Right atrium auricular region (tissue), 2 donors: Measurements from ENCODE around the gene DBN1. TPM values are rescaled to one million over a fixed set of nuclear protein-coding genes. Genes with fewer than 3 reads are reported as not detected.
A peak's percentile ranks its signal among the peaks of the same experiment; 100 is the strongest.

Source experiments
- DNase-seq: peaks from one replicate; pipeline ENCODE4 v3.0.0-alpha.2; 2019; ENCODE audit warnings: low spot score
- H3K27ac ChIP-seq, 2 donors: fragments of 200-600 bp; sonication (generic); 1 replicate in 1 of 2; 2 replicates in 1 of 2; pipeline ENCODE4 v1.5.1; 2016 to 2019
- H3K27me3 ChIP-seq, 2 donors: fragments of 200-600 bp; sonication (generic); one replicate each; pipeline versions ENCODE4 v1.5.1 to v1.6.0; 2017 to 2019
- H3K36me3 ChIP-seq: fragments of 200-600 bp; sonication (generic); one replicate; pipeline ENCODE4 v1.5.1; 2016
- H3K4me1 ChIP-seq, 2 donors: fragments of 200-600 bp; sonication (generic); one replicate each; pipeline versions ENCODE4 v1.5.1 to v1.6.0; 2017 to 2019
- H3K4me3 ChIP-seq, 2 donors: fragments of 200-600 bp; sonication (generic); 1 replicate in 1 of 2; 2 replicates in 1 of 2; pipeline ENCODE4 v1.5.1; 2017 to 2019; ENCODE audit warnings: mild to moderate bottlenecking in 1 of 2, moderate library complexity in 1 of 2
- H3K9me3 ChIP-seq, 2 donors: fragments of 200-600 bp; sonication (generic); one replicate each; pipeline ENCODE4 v1.5.1; 2019
- total RNA-seq, 2 donors: library from RNA; depleted of rRNA; stranded (reverse); fragments of >200 nt; gene quantifications; one replicate each; pipeline ENCODE4 v1.1.0, GENCODE V29; 2016
- TF ChIP-seq, protein P1 (sequence below), 2 donors: fragments of 200-600 bp; sonication (generic); IDR thresholded peaks; one replicate each; pipeline ENCODE4 v1.5.1; 2019; ENCODE audit warnings: antibody characterized with exemption in 2 of 2

The DBN1 gene
- total RNA-seq, 2 donors from 2014 or later: 25.0 to 47.2 TPM

DNA sequence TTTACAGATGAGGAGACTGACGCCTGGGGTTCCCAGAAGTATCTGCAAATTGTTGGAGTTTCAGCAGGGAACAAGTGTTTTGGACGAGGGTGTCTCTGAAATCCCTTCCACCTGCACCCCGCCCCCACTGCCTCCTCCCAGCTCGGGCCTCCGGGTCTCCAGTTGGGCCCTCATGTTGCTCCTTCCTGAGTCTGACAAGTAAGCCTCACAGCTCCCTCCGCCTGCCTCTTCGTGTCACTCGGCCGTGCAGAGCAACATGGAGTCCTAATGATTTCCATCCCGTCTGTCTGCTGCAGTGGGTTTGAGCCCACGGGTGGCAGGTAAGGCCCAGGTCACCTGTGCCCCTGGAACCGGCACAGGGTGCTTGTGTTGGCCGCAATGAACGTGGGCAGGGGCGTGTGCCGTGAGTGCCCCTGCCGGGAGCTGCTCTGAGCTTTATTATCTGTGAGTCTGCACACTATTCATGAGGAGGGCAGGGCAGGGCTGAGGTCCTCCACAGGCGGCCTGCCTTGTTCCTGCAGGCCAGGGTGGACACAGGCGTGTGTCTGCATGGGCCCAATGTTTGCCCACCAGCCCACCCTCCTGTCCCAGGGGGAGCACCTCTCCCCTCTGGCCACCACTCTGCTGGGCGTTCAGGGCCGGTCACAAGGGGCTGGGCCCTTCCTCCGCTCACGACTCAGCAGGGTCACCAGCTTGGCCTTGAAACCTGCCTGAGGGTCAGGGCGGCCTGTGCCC, 30.1 kb upstream of the DBN1 start:
- no peaks in the 10 kb centered on the region for H3K9me3 ChIP-seq

DNA sequence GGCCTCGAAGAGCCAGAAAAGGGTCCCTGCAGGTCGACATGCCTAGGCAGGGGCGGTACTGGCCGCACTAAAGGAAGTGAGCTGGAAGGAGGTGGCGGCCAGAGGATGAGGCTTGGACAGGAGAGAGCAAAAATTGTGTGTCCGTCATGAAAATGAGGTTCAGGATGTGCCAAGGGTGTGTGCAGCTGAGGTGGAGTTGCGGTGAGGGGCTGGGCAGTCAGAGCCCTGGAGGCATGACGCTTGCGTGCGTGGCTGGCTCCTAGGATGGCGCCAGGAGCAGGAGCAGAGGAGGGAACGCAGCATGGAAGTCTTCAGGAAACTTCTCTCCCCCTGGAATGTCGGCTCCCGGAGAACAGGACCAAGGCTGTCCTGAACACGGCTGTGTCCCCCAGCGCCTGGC, 29.5 kb upstream of the DBN1 start:
- Histone ChIP-seq H3K36me3 (no peaks in the 10 kb centered on the region), H3K4me1 (peaks cover 0 to 15% of the 10 kb centered on the region in 2 donors), H3K4me3 (no peak overlapping the region), H3K27me3 (no peaks in the 10 kb centered on the region), H3K27ac (no peak overlapping the region), H3K9me3 (no peaks in the 10 kb centered on the region)
- no peak for DNase-seq
- TF ChIP-seq, protein P1, sequence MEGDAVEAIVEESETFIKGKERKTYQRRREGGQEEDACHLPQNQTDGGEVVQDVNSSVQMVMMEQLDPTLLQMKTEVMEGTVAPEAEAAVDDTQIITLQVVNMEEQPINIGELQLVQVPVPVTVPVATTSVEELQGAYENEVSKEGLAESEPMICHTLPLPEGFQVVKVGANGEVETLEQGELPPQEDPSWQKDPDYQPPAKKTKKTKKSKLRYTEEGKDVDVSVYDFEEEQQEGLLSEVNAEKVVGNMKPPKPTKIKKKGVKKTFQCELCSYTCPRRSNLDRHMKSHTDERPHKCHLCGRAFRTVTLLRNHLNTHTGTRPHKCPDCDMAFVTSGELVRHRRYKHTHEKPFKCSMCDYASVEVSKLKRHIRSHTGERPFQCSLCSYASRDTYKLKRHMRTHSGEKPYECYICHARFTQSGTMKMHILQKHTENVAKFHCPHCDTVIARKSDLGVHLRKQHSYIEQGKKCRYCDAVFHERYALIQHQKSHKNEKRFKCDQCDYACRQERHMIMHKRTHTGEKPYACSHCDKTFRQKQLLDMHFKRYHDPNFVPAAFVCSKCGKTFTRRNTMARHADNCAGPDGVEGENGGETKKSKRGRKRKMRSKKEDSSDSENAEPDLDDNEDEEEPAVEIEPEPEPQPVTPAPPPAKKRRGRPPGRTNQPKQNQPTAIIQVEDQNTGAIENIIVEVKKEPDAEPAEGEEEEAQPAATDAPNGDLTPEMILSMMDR (IDR thresholded peaks at IDR 0.05): no peak

More for the DNA sequence above, 30.1 kb upstream of the DBN1 start:
- DNase-seq: no peak
- Histone ChIP-seq H3K27ac (no peak overlapping the region), H3K4me1 (peaks cover 0 to 9% of the 10 kb centered on the region in 2 donors), H3K4me3 (no peak overlapping the region), H3K36me3 (no peaks in the 10 kb centered on the region), H3K27me3 (no peaks in the 10 kb centered on the region)
- TF ChIP-seq, protein P1 (IDR thresholded peaks at IDR 0.05): no peak

DNA sequence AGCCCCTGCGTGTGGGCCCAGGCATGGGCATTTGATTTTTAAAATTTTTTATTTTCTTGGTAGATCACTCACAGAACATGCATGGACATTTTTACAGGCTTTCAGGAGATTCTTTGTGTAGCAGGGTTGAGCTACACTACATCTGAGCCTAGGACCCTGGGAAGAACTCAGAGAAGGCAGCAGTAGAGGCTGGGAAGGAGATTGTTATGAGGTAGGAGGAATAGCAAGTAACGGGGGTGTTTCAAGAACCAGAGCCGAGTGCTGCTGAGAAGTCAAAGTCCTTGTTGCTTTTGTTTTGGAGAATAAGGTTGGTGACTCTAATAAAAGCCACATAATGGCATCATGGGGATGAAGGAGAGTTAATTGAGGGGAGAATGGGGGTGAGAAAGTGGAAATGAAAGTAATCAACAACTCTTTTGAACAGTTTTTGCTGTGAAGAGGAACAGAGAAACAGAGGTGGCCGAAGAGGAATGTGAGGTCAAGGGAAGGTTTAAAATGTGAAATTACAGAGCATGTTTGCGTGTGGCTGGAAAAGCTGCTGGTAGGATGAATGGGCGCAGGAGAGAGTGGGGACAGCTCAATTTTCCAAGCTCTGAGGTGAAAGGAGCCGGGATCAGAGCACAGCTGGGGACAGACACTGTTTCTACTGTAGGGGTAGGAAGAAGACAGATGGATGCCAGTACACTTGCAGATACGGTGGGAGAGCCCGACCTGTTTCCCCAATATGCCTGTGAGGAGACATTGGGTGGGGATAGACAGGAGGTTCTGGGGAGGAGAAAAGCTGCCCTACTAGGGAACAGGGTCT, 28.6 kb upstream of the DBN1 start:
- Histone ChIP-seq H3K4me1 (peaks cover 0 to 18% of the 10 kb centered on the region in 2 donors), H3K4me3 (no peak overlapping the region), H3K27me3 (no peaks in the 10 kb centered on the region), H3K9me3 (no peaks in the 10 kb centered on the region), H3K27ac (no peak overlapping the region), H3K36me3 (no peaks in the 10 kb centered on the region)
- TF ChIP-seq, protein P1 (IDR thresholded peaks at IDR 0.05): no peak
- no peak for DNase-seq

DNA sequence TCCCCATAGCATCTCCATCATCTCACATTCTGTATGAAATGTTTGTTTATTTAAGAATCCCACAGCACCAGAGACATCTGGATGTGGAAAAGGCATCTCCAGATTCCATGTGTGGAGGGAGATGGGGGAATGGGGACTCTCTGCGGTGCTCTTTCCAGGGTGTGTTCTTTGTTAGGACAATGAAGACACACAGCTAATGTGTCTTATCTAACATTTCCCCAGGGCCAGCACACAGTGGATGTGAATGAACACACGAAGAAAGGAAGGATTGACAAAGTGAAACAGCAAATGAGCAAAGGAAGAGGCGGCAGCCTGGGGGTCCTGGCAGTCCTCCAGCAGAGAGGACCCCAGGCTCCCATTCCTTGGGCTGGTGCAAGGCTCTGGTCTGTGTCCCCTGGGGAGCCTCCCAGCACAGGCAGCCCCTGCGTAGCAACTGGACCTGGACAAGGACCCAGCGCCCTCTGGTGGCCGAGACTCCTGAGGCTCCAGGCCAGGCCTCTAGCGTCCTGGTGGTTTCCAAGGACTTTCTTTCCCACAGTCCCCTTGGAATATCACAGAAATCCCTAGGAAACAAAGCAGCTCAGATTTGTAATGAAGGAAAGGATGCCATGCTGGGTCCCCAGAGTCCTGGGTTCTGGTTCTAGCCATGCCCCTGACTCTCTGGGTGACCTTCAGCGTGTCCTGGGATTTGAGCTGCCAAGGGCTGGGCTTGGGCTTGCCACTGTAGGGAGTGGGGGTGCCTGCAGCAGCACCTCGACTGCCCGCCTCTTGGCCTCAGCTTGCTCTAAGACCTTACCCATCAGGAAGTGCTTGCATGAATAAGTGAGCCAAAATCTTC, 27.5 kb upstream of the DBN1 start:
- Histone ChIP-seq H3K27ac (no peak overlapping the region), H3K36me3 (no peaks in the 10 kb centered on the region), H3K4me1 (peaks cover 0 to 27% of the 10 kb centered on the region in 2 donors), H3K27me3 (no peaks in the 10 kb centered on the region), H3K4me3 (no peak overlapping the region), H3K9me3 (no peaks in the 10 kb centered on the region)
- peak; percentile 91 for DNase-seq
- TF ChIP-seq, protein P1 (IDR thresholded peaks at IDR 0.05): peak; percentile 89 to 97

DNA sequence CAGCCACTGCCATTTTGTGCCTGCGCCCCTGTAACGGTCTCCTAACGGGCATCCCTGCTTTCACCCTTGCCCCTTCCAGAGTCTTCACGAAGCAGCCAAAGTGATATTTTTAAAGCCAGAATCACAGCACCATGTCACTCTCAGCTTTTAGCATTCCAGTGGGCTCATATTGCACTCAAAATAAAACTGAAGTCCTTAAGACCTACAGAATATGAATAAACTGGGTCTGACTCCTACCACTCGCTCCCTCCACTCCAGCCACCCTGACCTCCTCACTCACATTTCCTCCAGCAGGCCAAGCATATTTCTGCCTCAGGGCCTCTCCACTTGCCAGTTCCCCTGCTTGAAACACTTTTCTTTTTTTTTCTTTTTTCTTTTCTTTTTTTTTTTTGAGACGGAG, 26.4 kb upstream of the DBN1 start:
- DNase-seq: no peak
- no peaks in the 10 kb centered on the region for H3K9me3 ChIP-seq
- TF ChIP-seq, protein P1 (IDR thresholded peaks at IDR 0.05): no peak
- no peaks in the 10 kb centered on the region for H3K36me3 ChIP-seq
- H3K27ac ChIP-seq: no peak overlapping the region
- H3K4me1 ChIP-seq: peaks cover 0 to 37% of the 10 kb centered on the region in 2 donors
- no peak overlapping the region for H3K4me3 ChIP-seq
- no peaks in the 10 kb centered on the region for H3K27me3 ChIP-seq
